ENCODE data around the gene MC1R. TPM values are rescaled to one million over a fixed set of nuclear protein-coding genes. Genes with fewer than 3 reads are reported as not detected.
A peak's percentile ranks its signal among the peaks of the same experiment; 100 is the strongest.

The MC1R gene
- total RNA-seq, 4 donors from 2014 or later, result 7.7 to 16.2 (median 11.4) TPM

DNA sequence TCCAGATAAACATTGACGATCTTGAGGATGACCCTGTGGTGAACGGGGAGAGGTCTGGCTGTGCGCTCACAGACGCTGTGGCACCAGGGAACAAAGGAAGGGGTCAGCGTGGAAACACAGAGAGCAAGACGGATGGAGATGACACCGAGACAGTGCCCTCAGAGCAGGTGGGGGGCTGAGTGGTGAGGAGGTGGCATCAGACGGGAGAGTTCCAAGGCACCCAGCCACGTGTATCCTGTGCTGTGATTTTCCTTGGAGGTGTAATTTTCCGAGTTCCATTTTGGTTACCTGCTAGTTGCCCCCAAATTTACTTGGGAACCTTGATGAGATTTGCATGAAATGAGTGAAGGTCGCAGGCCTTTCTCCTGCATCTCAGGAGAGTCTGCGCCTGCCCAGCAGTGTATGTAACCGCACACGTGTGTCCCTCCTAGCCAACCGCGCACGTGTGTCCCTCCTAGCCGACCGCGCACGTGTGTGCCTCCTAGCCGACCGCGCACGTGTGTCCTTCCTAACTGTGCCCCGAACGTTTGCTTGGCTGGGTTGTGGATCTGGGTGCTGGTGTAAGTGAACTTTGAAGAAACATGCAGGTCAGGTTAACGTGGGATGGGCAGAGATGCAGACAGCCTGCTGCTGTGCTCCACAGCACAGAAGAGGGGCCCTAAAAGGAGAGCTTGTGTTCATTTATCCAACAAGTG is 35.2 kb upstream of the MC1R start:
- Histone ChIP-seq H3K4me1 (no peaks in the 10 kb centered on the region), H3K27me3 (no peaks in the 10 kb centered on the region), H3K36me3 (peaks cover 58 to 63% of the 10 kb centered on the region in 2 donors), H3K9me3 (no peaks in the 10 kb centered on the region), H3K27ac (no peak overlapping the region), H3K4me3 (replicated peaks in 1 of 3) (no peak overlapping the region)
- WGBS, 2 donors, result 91% methylated on average over 28 of the region's 28 CpGs
- no peak for DNase-seq
- TF ChIP-seq POLR2A (IDR thresholded peaks at IDR 0.05), result no peak
- TF ChIP-seq, protein P1, sequence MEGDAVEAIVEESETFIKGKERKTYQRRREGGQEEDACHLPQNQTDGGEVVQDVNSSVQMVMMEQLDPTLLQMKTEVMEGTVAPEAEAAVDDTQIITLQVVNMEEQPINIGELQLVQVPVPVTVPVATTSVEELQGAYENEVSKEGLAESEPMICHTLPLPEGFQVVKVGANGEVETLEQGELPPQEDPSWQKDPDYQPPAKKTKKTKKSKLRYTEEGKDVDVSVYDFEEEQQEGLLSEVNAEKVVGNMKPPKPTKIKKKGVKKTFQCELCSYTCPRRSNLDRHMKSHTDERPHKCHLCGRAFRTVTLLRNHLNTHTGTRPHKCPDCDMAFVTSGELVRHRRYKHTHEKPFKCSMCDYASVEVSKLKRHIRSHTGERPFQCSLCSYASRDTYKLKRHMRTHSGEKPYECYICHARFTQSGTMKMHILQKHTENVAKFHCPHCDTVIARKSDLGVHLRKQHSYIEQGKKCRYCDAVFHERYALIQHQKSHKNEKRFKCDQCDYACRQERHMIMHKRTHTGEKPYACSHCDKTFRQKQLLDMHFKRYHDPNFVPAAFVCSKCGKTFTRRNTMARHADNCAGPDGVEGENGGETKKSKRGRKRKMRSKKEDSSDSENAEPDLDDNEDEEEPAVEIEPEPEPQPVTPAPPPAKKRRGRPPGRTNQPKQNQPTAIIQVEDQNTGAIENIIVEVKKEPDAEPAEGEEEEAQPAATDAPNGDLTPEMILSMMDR (IDR thresholded peaks at IDR 0.05), result no peak
- intact Hi-C loops (cut with DNase I), result no loop called here

- intact Hi-C loops (cut with DNase I), result no loop called here
- Histone ChIP-seq H3K36me3 (peaks cover 60 to 61% of the 10 kb centered on the region in 2 donors), H3K27ac (peak overlapping the region in 1 of 3 donors; percentile 11), H3K4me1 (no peaks in the 10 kb centered on the region), H3K27me3 (no peaks in the 10 kb centered on the region), H3K4me3 (replicated peaks in 1 of 3) (no peak overlapping the region), H3K9me3 (no peaks in the 10 kb centered on the region)
- TF ChIP-seq, protein P1 (IDR thresholded peaks at IDR 0.05), result no peak
- no peak for TF ChIP-seq POLR2A (IDR thresholded peaks at IDR 0.05)
- WGBS, 2 donors, result 86 to 90% methylated on average over 4 to 8 of the region's 8 CpGs
- DNase-seq, result no peak
Measured at GRCh38 chr16:89884041-89884421, 34.6 kb upstream of the MC1R start.

DNA sequence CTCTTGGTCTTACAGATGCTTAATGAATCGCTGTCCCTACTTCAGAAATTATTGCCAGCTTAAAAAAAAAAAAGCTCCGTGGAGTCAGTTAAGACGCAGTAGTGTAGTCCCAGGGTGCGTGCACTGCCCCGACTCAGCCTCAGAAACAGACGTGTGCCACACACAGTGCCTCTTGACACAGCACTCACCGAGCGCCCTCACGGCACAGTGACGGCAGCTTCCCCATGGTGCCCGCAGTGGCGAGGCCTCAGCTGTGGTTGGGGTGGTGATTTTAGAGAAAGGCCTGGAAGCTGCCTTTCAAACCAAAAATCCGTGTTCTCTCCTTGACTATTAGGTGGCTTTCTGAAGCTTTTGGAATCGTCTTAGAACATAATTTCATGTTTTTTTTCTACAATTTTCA is 31.4 kb upstream of the MC1R start:
- H3K4me3 ChIP-seq (replicated peaks in 1 of 3), result no peak overlapping the region
- 94 to 95% methylated on average over 14 of the region's 14 CpGs for WGBS, 2 donors
- H3K4me1 ChIP-seq, result no peaks in the 10 kb centered on the region
- TF ChIP-seq POLR2A (IDR thresholded peaks at IDR 0.05), result no peak
- TF ChIP-seq, protein P1 (IDR thresholded peaks at IDR 0.05), result no peak
- no peaks in the 10 kb centered on the region for H3K9me3 ChIP-seq
- H3K36me3 ChIP-seq, result peaks cover 83 to 87% of the 10 kb centered on the region in 2 donors
- H3K27me3 ChIP-seq, result no peaks in the 10 kb centered on the region
- DNase-seq, result no peak
- H3K27ac ChIP-seq, result no peak overlapping the region
- intact Hi-C loops (cut with DNase I), result no loop called here

- Histone ChIP-seq H3K4me3 (replicated peaks in 1 of 3) (no peak overlapping the region), H3K9me3 (no peaks in the 10 kb centered on the region), H3K4me1 (no peaks in the 10 kb centered on the region), H3K36me3 (peaks cover 87 to 91% of the 10 kb centered on the region in 2 donors), H3K27me3 (no peaks in the 10 kb centered on the region), H3K27ac (no peak overlapping the region)
- TF ChIP-seq, protein P1 (IDR thresholded peaks at IDR 0.05), result no peak
- TF ChIP-seq POLR2A (IDR thresholded peaks at IDR 0.05), result no peak
- intact Hi-C loops (cut with DNase I), result no loop called here
- 83 to 90% methylated on average over 9 of the region's 9 CpGs for WGBS, 2 donors
- DNase-seq, result no peak
Measured at GRCh38 chr16:89890200-89890599, 28.5 kb upstream of the MC1R start.

DNA sequence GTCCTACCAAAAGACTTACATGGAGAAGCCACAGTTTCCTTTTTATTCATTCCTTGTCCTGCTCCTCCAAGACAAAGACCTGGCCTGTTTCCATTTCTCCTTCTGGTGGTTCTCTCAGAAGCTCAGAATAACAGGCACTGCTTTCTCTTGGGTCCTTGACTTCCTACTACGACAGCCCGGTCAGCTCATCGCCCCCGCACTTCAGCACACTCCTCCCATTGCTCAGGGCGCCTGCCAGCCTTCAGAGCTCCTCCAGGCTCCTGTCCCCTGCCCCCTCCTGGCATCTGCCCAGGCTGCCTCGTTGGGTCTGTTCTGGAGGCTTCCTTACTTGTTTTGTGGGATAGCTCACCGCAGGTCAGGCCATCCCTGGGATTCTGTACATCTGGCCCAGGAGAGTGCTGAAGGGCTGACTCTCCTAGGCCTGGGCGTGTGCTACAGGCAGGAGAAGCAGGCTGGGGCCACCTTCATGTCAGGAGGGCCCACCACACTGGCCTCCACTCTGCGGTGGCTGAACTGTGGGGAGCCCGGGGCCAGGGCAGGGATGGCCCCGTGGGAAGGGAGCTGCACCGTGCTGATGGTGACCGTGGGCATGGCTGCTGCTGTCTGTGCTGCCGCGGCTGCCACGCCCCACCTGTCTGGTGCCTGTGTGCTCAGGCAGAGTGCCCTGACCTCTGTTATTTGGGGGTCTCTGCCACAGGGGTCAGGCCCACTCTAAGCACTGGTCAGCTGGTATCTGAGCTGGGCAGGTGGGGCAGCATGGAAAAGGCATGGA is 27.6 kb upstream of the MC1R start:
- no peak for TF ChIP-seq POLR2A (IDR thresholded peaks at IDR 0.05)
- TF ChIP-seq, protein P1 (IDR thresholded peaks at IDR 0.05), result no peak
- Histone ChIP-seq H3K27me3 (no peaks in the 10 kb centered on the region), H3K36me3 (peaks cover 86 to 91% of the 10 kb centered on the region in 2 donors), H3K4me1 (no peaks in the 10 kb centered on the region), H3K27ac (no peak overlapping the region), H3K9me3 (no peaks in the 10 kb centered on the region), H3K4me3 (replicated peaks in 1 of 3) (no peak overlapping the region)
- 71 to 78% methylated on average over 8 to 11 of the region's 16 CpGs for WGBS, 2 donors
- DNase-seq, result no peak
- intact Hi-C loops (cut with DNase I), result no loop called here
